GM19328 (cell line): ENCODE measurements around the gene SLC13A4.

Source experiments
- ATAC-seq: cut with Tn5 transposase; IDR thresholded peaks from one replicate; pipeline ENCODE4 v1.9.1; 2021; ENCODE audit warnings: mild to moderate bottlenecking, moderate library complexity; ENCODE audit not compliant: unreplicated experiment

The SLC13A4 gene

GRCh38 chr7:135721198-135721820, 6.7 kb downstream of the SLC13A4 start:
- no peak for ATAC-seq

GRCh38 chr7:135719688-135720087, 8.3 kb downstream of the SLC13A4 start:
- ATAC-seq: no peak

DNA sequence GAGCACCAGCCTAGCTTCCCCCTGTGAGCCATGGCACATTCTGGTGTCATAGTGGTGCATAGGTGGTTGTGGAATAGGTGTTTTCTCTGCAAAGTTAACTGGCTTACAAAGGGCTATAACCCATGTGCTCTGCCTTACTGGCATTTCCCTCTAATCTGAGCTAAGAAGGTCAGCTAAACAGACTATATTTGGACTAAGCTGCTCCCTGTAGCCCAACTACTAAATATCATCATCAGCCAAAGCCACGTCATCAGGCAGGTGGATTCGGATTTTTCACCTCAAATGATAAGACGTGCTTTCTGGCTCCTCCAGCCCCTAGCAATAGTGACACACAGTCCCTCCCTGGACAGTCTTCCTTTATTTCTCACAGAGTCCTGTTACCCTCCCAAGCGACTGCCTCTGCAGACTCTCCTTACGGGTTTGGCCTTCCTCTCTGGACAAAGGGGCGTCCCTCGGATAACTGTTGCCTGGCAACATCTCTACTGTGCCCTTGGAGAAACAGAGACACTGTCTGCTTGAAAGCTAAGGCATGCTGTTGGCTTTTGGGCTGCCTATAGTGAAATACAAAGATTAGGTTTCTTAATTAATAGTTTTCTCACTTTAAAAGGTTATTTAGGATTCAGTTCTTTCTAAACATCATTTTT, 9.1 kb downstream of the SLC13A4 start:
- no peak for ATAC-seq

GRCh38 chr7:135718219-135718618, 9.8 kb downstream of the SLC13A4 start:
- no peak for ATAC-seq

DNA sequence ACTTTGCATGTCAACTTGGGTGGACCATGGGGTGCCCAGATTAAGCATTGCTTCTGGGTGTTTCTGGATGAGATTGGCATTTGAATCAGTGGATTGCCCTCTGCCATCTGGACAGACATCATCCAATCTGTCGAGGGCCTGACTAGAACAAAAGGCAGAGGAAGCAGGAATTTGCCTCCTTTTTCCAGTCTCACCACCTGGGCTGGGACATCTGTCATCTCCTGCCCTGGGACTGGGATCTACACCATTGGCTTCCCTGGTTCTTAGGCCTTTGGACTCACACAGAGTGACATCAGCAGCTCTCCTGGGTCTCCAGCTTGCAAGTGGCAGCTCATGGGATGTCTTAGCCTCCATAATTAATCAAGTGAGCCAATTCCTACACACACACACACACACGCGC, 10.3 kb downstream of the SLC13A4 start:
- no peak for ATAC-seq

DNA sequence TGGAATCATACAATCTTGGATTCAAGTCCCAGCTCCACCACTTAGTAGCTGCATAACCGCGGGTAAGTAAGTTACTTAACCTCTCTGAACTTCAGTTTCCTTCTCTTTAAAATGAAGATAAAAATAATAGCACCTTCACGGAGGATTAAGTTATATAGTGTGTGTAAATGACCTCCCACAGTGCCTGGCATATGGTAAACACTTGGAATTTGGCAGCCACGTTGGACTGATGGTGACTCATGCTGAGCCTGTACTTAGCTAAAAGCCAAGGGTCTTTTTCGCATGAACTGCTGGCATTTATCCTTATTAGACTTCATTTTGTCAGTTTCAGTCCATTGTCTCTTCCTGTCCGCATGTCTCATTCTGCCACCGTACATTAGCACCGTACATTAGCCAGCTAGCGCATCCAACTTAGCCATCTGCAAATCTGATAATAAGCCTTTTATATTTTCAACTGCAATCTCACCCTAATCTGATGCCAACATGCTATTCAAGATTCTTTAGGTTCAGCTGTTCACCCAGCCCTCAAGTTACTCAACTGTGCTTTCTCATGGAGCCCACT, 11.2 kb downstream of the SLC13A4 start:
- ATAC-seq: no peak

- no peak for ATAC-seq
Measured at GRCh38 chr7:135715673-135716072, 12.3 kb downstream of the SLC13A4 start.

DNA sequence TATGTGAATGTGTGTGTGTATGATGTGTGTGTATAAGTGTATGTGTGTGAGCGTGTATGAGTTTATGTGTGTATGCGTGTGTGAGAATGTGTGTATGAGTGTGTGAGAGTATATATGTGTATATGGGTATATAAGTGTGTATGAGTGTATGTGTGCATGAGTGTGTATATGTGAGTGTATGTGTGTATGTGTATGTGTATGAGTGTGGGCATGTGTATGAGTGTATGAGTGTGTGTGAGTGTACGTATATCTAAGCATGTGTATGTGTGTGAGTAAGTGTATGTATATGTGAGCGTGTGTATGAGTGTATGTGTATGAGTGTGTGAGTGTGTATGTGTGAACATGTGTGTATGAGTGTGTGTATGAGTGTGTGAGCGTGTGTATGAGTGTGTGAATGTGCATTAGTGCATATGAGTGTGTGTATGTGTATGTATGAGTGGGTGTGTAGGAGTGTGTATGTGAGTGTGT, 12.9 kb downstream of the SLC13A4 start:
- ATAC-seq: no peak

- ATAC-seq: no peak
Measured at GRCh38 chr7:135714534-135715009, 13.4 kb downstream of the SLC13A4 start.

DNA sequence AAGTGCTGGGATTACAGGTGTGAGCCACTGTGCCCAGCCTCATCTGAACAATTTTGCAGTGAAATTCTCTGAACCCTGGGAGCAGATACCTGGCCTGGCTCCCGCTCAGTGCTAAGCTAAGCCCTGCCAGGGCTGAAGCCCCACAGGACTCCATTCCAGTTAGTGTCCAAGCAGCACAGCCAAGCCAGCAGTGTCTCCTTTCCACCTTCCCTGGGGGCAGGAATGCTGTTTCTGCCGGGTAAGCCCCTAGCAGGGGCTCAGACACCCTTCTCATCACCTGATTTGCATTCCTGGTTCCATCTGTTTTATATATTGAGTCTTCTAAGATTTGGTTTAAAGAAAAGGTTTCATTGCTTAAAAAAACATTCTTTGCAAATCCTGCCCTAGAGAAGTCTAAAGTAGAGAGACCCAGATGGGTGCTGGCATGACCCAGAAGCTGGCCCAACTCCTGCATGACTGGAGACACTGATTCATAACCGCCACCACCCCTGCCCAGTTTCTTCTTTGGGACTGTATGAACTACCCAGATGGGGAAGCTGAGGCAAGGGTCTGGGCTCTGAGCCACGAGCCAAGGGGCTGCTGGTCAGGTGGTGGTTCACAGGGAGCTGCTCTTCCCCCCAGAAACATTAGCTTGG, 14.0 kb downstream of the SLC13A4 start:
- no peak for ATAC-seq

- ATAC-seq: no peak
Measured at GRCh38 chr7:135712796-135713195, 15.2 kb downstream of the SLC13A4 start.

DNA sequence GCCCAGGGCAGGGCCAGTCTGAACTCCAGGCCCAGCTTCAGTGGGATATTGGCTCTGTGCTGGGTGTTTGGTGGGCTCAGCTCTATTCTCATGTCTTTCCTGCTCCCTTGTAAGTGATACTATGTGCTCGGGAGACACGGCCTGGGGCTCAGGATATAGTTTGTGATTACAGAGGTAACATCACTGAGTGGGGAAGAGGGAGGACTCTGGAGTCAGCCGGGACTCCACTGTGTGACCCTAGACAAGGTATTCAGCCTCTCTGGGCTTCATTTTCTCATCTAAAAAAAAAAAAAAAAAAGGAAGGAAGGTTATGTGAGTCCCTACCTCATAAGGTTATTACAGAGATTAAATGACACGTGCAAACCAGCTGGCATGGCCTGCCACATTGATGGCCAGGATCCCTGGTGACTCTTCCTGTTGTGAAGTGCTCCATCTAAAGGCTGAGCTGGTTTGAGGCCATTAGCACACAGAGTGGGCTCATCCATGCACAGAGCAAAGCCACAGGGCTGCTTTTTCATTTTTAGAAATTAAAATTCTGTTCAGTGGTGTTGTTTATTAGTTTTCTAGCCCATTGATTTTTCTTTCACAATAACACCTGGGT, 15.7 kb downstream of the SLC13A4 start:
- no peak for ATAC-seq

DNA sequence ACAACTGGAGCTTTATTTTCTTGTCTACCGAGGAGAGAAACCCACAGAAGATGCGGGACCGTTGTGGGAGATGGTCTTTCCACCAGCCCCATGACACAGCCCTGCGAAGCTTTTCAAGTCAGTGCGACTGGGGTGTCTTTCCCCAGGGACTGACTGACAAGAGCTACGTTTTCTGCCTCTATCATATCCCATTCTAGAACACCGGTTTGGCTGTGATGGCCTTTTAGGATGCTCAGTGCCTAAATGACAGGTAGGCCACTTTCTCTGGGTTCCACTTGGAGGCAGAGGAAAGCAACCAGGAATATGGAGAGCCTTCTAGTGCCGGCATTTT, 16.9 kb downstream of the SLC13A4 start:
- no peak for ATAC-seq

DNA sequence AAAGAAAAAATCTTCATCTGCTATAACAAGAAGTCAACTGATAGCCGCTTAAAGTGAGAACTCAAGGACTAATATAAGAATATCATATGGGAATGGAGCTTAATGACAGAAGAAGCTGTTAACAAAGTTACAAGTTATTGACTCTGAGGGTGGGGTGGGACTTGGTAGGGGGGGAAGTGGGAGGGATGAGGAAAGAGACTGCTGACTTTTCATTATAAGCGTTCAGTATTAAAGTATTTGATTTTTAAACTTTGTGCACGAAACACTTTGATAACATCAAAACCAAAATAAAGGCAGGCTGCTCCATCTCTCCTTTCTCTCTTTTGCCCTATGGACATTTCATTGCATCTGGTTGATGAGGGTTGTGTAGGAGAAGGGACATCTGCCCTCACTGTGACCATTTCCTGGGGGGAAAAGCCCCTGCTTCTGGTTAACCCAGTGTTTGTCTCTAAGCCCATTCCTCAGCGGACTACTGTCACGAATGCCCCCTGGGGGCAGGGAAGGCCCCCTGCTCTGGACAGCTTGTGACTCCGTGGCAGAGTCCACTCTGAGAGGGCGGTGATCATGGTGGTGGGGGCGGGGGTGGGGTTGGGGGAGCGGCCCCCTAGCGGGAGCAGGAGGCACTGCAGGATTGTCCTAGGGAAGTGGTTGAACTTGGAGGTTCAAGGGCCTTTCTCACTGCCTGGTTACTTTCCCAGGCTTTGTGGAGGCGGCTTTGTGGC, 17.4 kb downstream of the SLC13A4 start:
- ATAC-seq: no peak

GRCh38 chr7:135709508-135709907, 18.5 kb downstream of the SLC13A4 start:
- no peak for ATAC-seq

DNA sequence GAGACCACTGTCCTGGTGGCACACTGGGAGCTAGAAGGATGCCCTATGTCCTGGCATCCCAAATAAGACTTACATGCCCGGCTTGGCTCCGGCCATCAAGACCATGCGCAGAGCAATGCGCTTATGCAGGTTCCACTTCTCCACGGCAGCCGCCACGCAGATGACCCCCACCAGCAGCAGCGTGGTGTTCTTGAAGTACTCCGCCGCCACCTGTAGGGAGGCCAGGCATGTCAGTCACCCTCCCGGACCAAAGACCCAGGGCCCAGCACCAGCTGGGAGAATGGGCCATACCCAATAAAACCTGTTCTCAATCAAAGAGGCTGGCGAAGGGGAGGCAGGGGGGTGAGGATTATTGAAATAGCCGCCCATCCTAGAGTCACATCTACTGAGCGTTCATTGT, 19.9 kb downstream of the SLC13A4 start:
- no peak for ATAC-seq

- no peak for ATAC-seq
Measured at GRCh38 chr7:135707570-135707966, 20.4 kb downstream of the SLC13A4 start.

DNA sequence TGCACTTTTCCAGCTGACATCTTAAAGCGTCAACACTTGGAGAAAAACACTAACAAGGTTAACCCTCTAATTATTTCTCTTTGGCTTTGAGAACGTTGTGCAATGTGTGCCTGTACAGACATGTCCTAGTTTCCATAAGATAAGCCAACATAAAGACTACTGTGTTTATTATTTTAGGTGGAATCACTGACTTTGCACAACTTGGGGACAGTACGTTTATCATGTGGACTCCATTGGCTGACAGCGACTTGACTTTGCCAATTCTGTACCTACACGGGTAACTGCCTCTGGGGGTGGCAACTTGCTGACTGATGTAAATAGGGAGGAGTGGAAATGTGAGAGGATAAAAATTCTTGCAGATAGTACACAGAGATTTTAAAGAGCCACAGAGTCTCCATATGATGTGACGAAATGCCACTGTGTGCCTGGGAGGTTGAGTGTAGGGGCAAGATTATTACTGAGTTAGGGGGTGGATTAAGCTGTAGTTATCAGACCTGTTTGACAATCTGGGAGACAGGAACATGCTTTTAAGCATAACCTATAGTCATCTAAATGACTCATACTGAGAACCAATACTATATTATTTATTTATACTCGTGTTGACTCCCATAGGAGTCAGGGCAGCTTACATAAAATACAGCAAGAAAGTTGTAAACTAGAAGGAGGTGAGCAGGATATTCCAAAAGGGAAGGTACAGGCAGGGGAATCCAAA, 21.0 kb downstream of the SLC13A4 start:
- no peak for ATAC-seq

DNA sequence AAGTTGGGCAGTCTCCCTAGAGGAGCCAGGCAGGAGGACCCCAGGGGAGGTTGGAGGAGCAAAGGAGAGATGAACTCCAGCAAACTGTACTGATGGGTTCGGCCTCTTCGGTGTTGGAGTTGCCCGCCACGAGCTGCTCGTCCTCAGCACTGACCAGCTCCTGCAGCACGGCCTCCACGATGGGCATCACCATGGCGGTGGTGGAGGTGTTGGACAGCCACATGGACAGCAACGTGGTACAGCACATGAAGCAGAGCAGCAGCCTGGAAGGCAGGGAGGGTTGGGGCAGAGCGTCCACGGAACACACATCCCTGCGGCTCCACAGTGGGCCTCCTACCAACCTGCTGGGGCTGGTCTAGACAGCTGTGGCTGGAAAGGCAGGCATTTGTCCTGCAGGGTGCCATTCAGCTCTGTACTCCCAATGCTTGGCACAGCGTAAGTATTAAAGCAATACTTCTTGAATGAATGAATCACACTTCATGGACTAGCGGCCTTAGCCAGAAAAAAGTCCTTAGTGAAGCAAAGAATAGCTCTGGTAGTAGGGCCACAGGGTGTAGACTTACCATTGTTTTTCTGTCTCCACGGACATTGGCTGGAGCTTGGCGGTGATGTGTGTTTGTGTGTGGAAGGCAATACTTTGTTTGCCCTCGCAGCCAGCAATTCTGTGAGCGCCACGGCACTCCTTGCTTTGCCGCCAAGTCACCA, 21.8 kb downstream of the SLC13A4 start:
- no peak for ATAC-seq

GRCh38 chr7:135704698-135705097, 23.3 kb downstream of the SLC13A4 start:
- no peak for ATAC-seq
